HFF-Myc (cell line): ENCODE results near the gene C16orf87.

ENCODE experiments used
- DNase-seq: peaks from one replicate; pipeline ENCODE4 v3.0.0-alpha.2; 2011; ENCODE audit warnings: low read depth; ENCODE audit errors: extremely low read depth
- H3K4me3 ChIP-seq: replicated peaks from 2 replicates; pipeline ENCODE4 v1.5.1; 2011; ENCODE audit warnings: low read depth, mild to moderate bottlenecking, control low read depth, low read length
- CTCF ChIP-seq: IDR thresholded peaks from 2 replicates; pipeline ENCODE4 v1.5.1; 2012; ENCODE audit warnings: mild to moderate bottlenecking, low read depth, low read length, control low read depth; ENCODE audit errors: missing control alignments

C16orf87 gene

GRCh38 chr16:46801428-46802049 is 29.4 kb downstream of the C16orf87 start:
- peak; percentile 15 for TF ChIP-seq CTCF
- no peak overlapping the region for H3K4me3 ChIP-seq
- no peak for DNase-seq

- H3K4me3 ChIP-seq, result no peak overlapping the region
- no peak for TF ChIP-seq CTCF
- DNase-seq, result no peak
These were observed 30.5 kb downstream of the C16orf87 start for GRCh38 chr16:46800494-46800893.

GRCh38 chr16:46797501-46797900 is 33.5 kb downstream of the C16orf87 start:
- no peak for TF ChIP-seq CTCF
- no peak for DNase-seq
- H3K4me3 ChIP-seq, result no peak overlapping the region

GRCh38 chr16:46796764-46797269 is 34.2 kb downstream of the C16orf87 start:
- no peak for TF ChIP-seq CTCF
- DNase-seq, result no peak
- H3K4me3 ChIP-seq, result no peak overlapping the region

GRCh38 chr16:46793841-46794240 is 37.1 kb downstream of the C16orf87 start:
- DNase-seq, result no peak
- TF ChIP-seq CTCF, result no peak
- no peak overlapping the region for H3K4me3 ChIP-seq

- no peak for TF ChIP-seq CTCF
- peak overlapping the region; percentile 59 for H3K4me3 ChIP-seq
- no peak for DNase-seq
These were observed 40.2 kb downstream of the C16orf87 start for GRCh38 chr16:46790599-46791270.
